ENCODE results near the gene CCDC9B. TPM values are rescaled to one million over a fixed set of nuclear protein-coding genes. Genes with fewer than 3 reads are reported as not detected.

The CCDC9B gene
- total RNA-seq, 1 experiment from 2014 or later, result 1.2 TPM

DNA sequence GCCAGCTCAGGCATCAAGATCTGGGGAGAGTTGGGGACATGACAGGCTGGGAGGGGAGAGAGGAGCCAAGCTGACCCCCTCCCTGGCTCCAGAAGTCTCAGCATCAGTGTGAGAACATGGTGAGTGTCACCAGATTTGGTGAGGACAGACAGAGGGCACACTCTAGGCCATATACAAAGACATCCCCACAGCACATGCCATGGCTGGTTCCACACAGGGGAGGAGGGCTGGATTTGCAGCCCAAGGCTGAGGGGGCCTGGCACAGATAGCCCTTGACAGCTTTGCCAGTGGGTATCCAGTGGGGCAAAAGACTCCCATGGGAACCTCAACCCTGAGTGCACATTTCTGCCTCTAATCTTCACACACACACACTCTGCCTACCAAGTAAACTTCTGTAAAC lies 47.7 kb downstream of the CCDC9B start:
- Histone ChIP-seq H3K9me2 (replicated peaks; ENCODE audit: insufficient read depth, low read length) (no peaks in the 10 kb centered on the region), H3K4me3 (ENCODE audit: low read length) (no peak overlapping the region), H4K20me1 (ENCODE audit: insufficient read depth, low read depth, low read length) (no peaks in the 10 kb centered on the region), H3K27ac (ENCODE audit: low read length) (no peak overlapping the region), H3K9me3 (ENCODE audit: low read length) (no peaks in the 10 kb centered on the region), H3K79me2 (ENCODE audit: low read length) (no peaks in the 10 kb centered on the region), H3K4me2 (ENCODE audit: low read depth, low read length, poor library complexity, severe bottlenecking) (no peak overlapping the region), H3K9ac (ENCODE audit: low read length) (no peak overlapping the region), H3K4me1 (ENCODE audit: low read length) (peaks cover 15% of the 10 kb centered on the region), H3K27me3 (ENCODE audit: low read length) (no peaks in the 10 kb centered on the region), H2AFZ (ENCODE audit: low read length) (no peak overlapping the region), H3K36me3 (ENCODE audit: insufficient read depth, low read length) (no peaks in the 10 kb centered on the region)
- no peak for DNase-seq

DNA sequence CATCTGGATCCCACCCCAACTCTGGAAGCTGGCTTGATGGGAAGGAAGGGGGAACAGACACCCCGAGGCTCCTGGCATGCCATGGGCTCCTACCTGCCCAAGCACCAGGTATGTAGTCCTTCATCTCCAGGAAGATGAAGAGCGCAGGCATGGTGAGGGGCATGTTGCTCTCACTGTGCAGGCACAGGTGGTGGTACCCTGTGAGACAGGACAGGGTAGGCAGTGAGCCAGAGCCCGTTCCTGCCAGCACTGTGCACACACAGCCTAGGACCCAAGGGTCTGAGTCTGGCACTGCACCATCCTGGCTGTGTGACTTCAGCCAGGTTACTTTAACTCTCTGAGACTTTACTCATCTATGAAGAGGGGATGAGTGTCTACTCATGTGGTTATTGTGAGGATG lies 48.5 kb downstream of the CCDC9B start:
- Histone ChIP-seq H3K27ac (ENCODE audit: low read length) (no peak overlapping the region), H3K27me3 (ENCODE audit: low read length) (no peaks in the 10 kb centered on the region), H3K9ac (ENCODE audit: low read length) (no peak overlapping the region), H3K4me2 (ENCODE audit: low read depth, low read length, poor library complexity, severe bottlenecking) (no peak overlapping the region), H3K9me3 (ENCODE audit: low read length) (no peaks in the 10 kb centered on the region), H3K9me2 (replicated peaks; ENCODE audit: insufficient read depth, low read length) (no peaks in the 10 kb centered on the region), H3K4me3 (ENCODE audit: low read length) (no peak overlapping the region), H2AFZ (ENCODE audit: low read length) (no peak overlapping the region), H3K36me3 (ENCODE audit: insufficient read depth, low read length) (no peaks in the 10 kb centered on the region), H3K79me2 (ENCODE audit: low read length) (no peaks in the 10 kb centered on the region), H4K20me1 (ENCODE audit: insufficient read depth, low read depth, low read length) (no peaks in the 10 kb centered on the region), H3K4me1 (ENCODE audit: low read length) (peaks cover 15% of the 10 kb centered on the region)
- no peak for DNase-seq

DNA sequence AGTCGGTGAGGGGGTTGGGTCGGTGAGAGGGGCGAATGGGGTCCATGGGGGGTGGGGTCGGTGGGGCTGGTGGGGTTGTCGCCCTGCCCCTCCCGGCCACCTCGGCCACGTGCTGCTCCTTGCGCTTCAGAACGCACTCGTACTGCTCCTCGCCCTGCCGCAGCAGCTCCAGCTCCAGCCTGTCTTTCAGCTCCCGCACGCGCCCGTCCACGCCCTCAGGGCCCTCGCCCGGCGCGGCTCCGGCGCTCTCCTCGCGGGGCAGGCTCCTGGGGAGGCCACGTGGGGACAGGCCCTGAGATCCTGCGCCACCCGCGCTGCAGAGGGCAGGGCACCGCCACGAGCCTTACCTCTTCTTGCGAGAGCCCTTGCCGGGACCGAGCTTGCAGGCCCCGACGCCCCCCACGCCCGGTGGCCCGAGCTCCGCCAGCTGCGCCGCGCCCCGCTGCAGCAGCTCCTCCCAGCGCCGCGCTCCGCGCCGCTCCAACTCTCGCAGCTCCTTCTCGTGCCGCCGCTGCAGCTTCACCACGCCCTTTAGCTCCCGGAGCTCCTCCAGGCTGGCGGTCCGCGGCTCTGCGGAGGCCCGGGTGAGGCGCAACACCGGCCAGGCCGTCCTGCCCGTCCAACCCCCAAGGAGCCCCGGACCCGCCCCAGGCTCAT lies 49.7 kb downstream of the CCDC9B start:
- H3K4me3 ChIP-seq (ENCODE audit: low read length), result no peak overlapping the region
- no peak overlapping the region for H3K9ac ChIP-seq (ENCODE audit: low read length)
- H4K20me1 ChIP-seq (ENCODE audit: insufficient read depth, low read depth, low read length), result no peaks in the 10 kb centered on the region

DNA sequence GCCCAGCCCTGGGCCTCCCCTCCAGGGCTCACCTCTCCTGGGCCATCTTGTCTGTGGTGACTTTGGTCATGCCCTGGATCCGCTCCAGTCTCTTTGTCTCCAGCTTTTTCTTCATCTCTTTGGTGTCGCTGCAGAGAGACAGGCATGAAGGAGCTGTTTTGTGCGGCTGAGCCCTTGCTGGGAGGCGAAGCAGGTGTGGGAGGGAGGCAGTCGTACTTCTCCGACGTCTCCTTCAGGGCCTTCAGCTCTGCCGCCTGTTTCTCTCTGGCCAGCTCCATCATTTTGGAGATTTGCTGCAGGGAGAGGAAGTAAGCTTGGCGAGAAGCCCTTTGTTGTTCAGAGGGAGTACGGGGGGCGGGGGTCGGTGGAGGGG lies 50.2 kb downstream of the CCDC9B start:
- H4K20me1 ChIP-seq (ENCODE audit: insufficient read depth, low read depth, low read length), result no peaks in the 10 kb centered on the region
- peaks cover 15% of the 10 kb centered on the region for H3K4me1 ChIP-seq (ENCODE audit: low read length)
- no peak overlapping the region for H3K9ac ChIP-seq (ENCODE audit: low read length)
- no peaks in the 10 kb centered on the region for H3K27me3 ChIP-seq (ENCODE audit: low read length)
- no peak overlapping the region for H2AFZ ChIP-seq (ENCODE audit: low read length)
- no peaks in the 10 kb centered on the region for H3K9me2 ChIP-seq (replicated peaks; ENCODE audit: insufficient read depth, low read length)
- H3K9me3 ChIP-seq (ENCODE audit: low read length), result no peaks in the 10 kb centered on the region
- H3K27ac ChIP-seq (ENCODE audit: low read length), result no peak overlapping the region
- H3K79me2 ChIP-seq (ENCODE audit: low read length), result no peaks in the 10 kb centered on the region
- H3K4me3 ChIP-seq (ENCODE audit: low read length), result no peak overlapping the region
- DNase-seq, result no peak
- no peak overlapping the region for H3K4me2 ChIP-seq (ENCODE audit: low read depth, low read length, poor library complexity, severe bottlenecking)
- H3K36me3 ChIP-seq (ENCODE audit: insufficient read depth, low read length), result no peaks in the 10 kb centered on the region

More for the DNA sequence above, 49.7 kb downstream of the CCDC9B start:
- peaks cover 15% of the 10 kb centered on the region for H3K4me1 ChIP-seq (ENCODE audit: low read length)
- H3K9me3 ChIP-seq (ENCODE audit: low read length), result no peaks in the 10 kb centered on the region
- no peak for DNase-seq
- no peaks in the 10 kb centered on the region for H3K9me2 ChIP-seq (replicated peaks; ENCODE audit: insufficient read depth, low read length)
- H3K27ac ChIP-seq (ENCODE audit: low read length), result no peak overlapping the region
- no peaks in the 10 kb centered on the region for H3K79me2 ChIP-seq (ENCODE audit: low read length)
- no peak overlapping the region for H3K4me2 ChIP-seq (ENCODE audit: low read depth, low read length, poor library complexity, severe bottlenecking)
- H2AFZ ChIP-seq (ENCODE audit: low read length), result no peak overlapping the region
- H3K27me3 ChIP-seq (ENCODE audit: low read length), result no peaks in the 10 kb centered on the region
- H3K36me3 ChIP-seq (ENCODE audit: insufficient read depth, low read length), result no peaks in the 10 kb centered on the region

DNA sequence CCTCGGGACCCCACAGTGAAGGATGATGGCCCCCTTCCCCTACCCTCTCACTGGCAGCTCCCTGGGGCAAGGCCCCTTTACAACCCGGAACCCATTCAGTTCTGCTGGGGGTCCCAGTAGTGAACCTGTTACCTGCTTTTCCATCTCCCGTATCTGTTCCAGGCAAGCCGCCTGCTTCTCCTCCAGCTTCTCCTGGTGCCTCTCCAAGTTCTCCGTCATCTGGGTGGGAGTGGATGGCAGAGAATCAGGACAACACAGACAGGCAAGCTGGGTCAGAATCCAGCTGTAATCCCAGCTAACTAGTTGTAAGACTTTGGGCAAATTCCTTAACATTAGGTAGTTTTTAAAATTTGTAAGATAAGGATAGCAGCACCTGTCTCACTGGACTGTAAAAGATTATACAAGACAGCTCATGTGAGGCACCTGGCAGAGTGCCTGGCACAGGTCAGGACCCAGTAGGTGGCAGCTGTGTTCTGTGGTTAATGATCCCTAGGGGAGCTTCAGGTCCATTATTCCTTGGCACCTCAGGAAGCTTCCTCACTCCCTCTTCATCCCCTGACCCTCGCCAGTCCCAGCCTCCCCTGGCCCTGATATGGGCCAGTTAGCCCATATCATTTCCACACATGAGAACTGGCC lies 51.5 kb downstream of the CCDC9B start:
- no peak for DNase-seq
- Histone ChIP-seq H4K20me1 (ENCODE audit: insufficient read depth, low read depth, low read length) (no peaks in the 10 kb centered on the region), H3K79me2 (ENCODE audit: low read length) (no peaks in the 10 kb centered on the region), H3K27ac (ENCODE audit: low read length) (no peak overlapping the region), H3K36me3 (ENCODE audit: insufficient read depth, low read length) (no peaks in the 10 kb centered on the region), H3K27me3 (ENCODE audit: low read length) (no peaks in the 10 kb centered on the region), H3K4me2 (ENCODE audit: low read depth, low read length, poor library complexity, severe bottlenecking) (no peak overlapping the region), H3K9me3 (ENCODE audit: low read length) (no peaks in the 10 kb centered on the region), H3K9me2 (replicated peaks; ENCODE audit: insufficient read depth, low read length) (no peaks in the 10 kb centered on the region), H3K4me3 (ENCODE audit: low read length) (no peak overlapping the region), H3K4me1 (ENCODE audit: low read length) (peaks cover 15% of the 10 kb centered on the region), H2AFZ (ENCODE audit: low read length) (no peak overlapping the region), H3K9ac (ENCODE audit: low read length) (no peak overlapping the region)

DNA sequence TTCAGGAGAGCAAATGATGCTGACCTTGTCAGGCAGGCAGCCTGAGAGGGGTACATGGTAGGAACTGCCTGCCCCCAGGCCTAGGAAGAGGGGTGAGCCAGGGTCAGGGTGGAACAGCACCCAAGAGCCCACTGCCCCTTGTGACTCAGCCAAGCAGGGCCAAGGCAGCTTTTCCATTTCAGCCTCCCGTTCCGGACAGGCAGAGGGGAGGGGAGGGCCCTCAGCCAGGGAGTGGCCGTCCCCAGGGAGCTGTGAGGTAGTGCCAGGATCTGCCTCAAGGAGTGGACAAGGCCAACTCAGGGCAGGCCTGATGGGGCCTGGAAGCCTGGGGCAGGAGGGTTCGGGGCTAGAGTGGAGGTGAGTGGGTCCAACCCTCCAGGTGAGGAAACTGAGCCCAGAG lies 52.8 kb downstream of the CCDC9B start:
- Histone ChIP-seq H3K79me2 (ENCODE audit: low read length) (no peaks in the 10 kb centered on the region), H3K9me2 (replicated peaks; ENCODE audit: insufficient read depth, low read length) (no peaks in the 10 kb centered on the region), H3K36me3 (ENCODE audit: insufficient read depth, low read length) (no peaks in the 10 kb centered on the region), H4K20me1 (ENCODE audit: insufficient read depth, low read depth, low read length) (no peaks in the 10 kb centered on the region), H3K4me2 (ENCODE audit: low read depth, low read length, poor library complexity, severe bottlenecking) (no peak overlapping the region), H2AFZ (ENCODE audit: low read length) (no peak overlapping the region), H3K9me3 (ENCODE audit: low read length) (no peaks in the 10 kb centered on the region), H3K4me3 (ENCODE audit: low read length) (no peak overlapping the region), H3K4me1 (ENCODE audit: low read length) (peaks cover 15% of the 10 kb centered on the region), H3K27ac (ENCODE audit: low read length) (no peak overlapping the region), H3K27me3 (ENCODE audit: low read length) (no peaks in the 10 kb centered on the region), H3K9ac (ENCODE audit: low read length) (no peak overlapping the region)
- no peak for DNase-seq

DNA sequence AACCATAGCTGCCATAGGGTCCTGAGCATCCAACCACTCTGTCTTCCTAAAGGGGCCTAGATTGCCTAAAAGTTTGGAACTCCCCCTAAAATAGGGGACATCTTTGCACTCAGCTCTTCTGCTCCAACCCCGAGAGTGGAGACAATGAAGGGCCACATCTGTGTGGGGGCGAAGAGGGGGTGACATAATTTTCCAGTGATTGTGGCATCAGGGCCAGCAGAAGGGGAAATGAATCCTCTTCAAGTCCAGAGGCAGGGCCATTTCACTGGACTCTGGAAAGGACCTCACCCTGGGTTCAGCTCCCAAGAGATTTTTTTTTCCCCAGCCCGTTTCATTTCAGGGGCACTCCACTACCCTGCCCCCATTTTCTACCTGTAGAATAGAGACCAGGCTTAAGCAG lies 53.2 kb downstream of the CCDC9B start:
- Histone ChIP-seq H3K36me3 (ENCODE audit: insufficient read depth, low read length) (no peaks in the 10 kb centered on the region), H3K9ac (ENCODE audit: low read length) (no peak overlapping the region), H4K20me1 (ENCODE audit: insufficient read depth, low read depth, low read length) (no peaks in the 10 kb centered on the region), H3K9me3 (ENCODE audit: low read length) (no peaks in the 10 kb centered on the region), H3K9me2 (replicated peaks; ENCODE audit: insufficient read depth, low read length) (no peaks in the 10 kb centered on the region), H2AFZ (ENCODE audit: low read length) (no peak overlapping the region), H3K27ac (ENCODE audit: low read length) (no peak overlapping the region), H3K4me2 (ENCODE audit: low read depth, low read length, poor library complexity, severe bottlenecking) (no peak overlapping the region), H3K4me1 (ENCODE audit: low read length) (peaks cover 15% of the 10 kb centered on the region), H3K79me2 (ENCODE audit: low read length) (no peaks in the 10 kb centered on the region), H3K27me3 (ENCODE audit: low read length) (no peaks in the 10 kb centered on the region), H3K4me3 (ENCODE audit: low read length) (no peak overlapping the region)
- DNase-seq, result no peak

DNA sequence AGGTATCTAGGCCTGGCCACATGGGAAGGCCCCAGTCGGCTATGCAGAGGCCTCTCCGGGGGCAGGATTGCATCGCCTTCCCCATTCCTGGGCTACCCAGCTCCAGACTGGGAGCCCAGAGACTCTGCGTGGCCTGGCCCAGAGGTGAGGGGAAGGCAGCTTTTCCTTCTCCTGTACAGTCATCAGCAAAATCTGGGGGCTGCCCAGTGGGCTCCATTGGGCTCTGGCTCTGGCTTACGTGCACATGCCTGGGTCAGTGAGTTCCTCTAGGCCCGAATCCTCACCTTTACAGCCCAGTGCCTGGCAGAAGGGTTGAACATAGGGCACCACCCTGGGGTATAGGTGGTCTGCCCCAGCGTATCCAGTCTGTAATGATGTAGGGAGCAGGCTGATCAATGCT lies 53.9 kb downstream of the CCDC9B start:
- no peak for DNase-seq
- no peak overlapping the region for H3K9ac ChIP-seq (ENCODE audit: low read length)
- H3K4me3 ChIP-seq (ENCODE audit: low read length), result no peak overlapping the region
- H3K4me1 ChIP-seq (ENCODE audit: low read length), result peaks cover 15% of the 10 kb centered on the region
- no peaks in the 10 kb centered on the region for H3K9me2 ChIP-seq (replicated peaks; ENCODE audit: insufficient read depth, low read length)
- H3K9me3 ChIP-seq (ENCODE audit: low read length), result no peaks in the 10 kb centered on the region
- H4K20me1 ChIP-seq (ENCODE audit: insufficient read depth, low read depth, low read length), result no peaks in the 10 kb centered on the region
- no peak overlapping the region for H3K4me2 ChIP-seq (ENCODE audit: low read depth, low read length, poor library complexity, severe bottlenecking)
- H3K27ac ChIP-seq (ENCODE audit: low read length), result no peak overlapping the region
- no peaks in the 10 kb centered on the region for H3K36me3 ChIP-seq (ENCODE audit: insufficient read depth, low read length)
- no peak overlapping the region for H2AFZ ChIP-seq (ENCODE audit: low read length)
- no peaks in the 10 kb centered on the region for H3K27me3 ChIP-seq (ENCODE audit: low read length)
- no peaks in the 10 kb centered on the region for H3K79me2 ChIP-seq (ENCODE audit: low read length)

Measured in Karpas-422 (cell line).